Adrenal gland (tissue), 12 donors: ENCODE measurements around the gene FNIP2. TPM values are rescaled to one million over a fixed set of nuclear protein-coding genes. Genes with fewer than 3 reads are reported as not detected.

Experiments
- DNase-seq, 7 donors: peaks; one replicate each; pipeline ENCODE4 v3.0.0-alpha.2; 2019 to 2020
- H3K27ac ChIP-seq, 5 donors: fragments of 200-600 bp; sonication (generic) in 4 of 5; 1 replicate in 3 of 5; 2 replicates in 2 of 5; pipeline versions ENCODE4 v1.5.1 to v1.8.0; 2016 to 2020; ENCODE audit warnings: mild to moderate bottlenecking in 1 of 5
- H3K27me3 ChIP-seq: fragments of 200-600 bp; 2 replicates; pipeline ENCODE4 v1.8.0; 2021
- H3K36me3 ChIP-seq, 2 donors: fragments of 200-600 bp; replicated peaks in 1 of 2; 1 replicate in 1 of 2; 2 replicates in 1 of 2; pipeline versions ENCODE4 v1.5.1 to v1.8.0; 2018 to 2022
- H3K4me1 ChIP-seq, 2 donors: fragments of 200-600 bp; replicated peaks in 1 of 2; 1 replicate in 1 of 2; 2 replicates in 1 of 2; pipeline versions ENCODE4 v1.5.1 to v1.8.0; 2018 to 2021
- H3K4me3 ChIP-seq, 4 donors: fragments of 200-600 bp; sonication (generic) in 3 of 4; one replicate each; pipeline ENCODE4 v1.5.1; 2016 to 2018
- H3K9me3 ChIP-seq, 3 donors: fragments of 200-600 bp; sonication (generic) in 1 of 3; replicated peaks in 1 of 3; 1 replicate in 2 of 3; 2 replicates in 1 of 3; pipeline versions ENCODE4 v1.5.1 to v1.8.0; 2016 to 2021
- CTCF ChIP-seq, 6 experiments: fragments of 450-650 bp in 4 of 6; fragments of 200-600 bp in 2 of 6; sonication (generic) in 1 of 6; IDR thresholded peaks; 1 replicate in 5 of 6; 2 replicates in 1 of 6; pipeline versions ENCODE4 v1.5.1 to v1.8.0; 2016 to 2021; ENCODE audit warnings: antibody characterized with exemption in 6 of 6, mild to moderate bottlenecking in 2 of 6, moderate library complexity in 1 of 6
- POLR2A ChIP-seq, 2 donors: fragments of 450-650 bp; IDR thresholded peaks; one replicate each; pipeline ENCODE4 v1.6.1; 2017; ENCODE audit warnings: antibody characterized with exemption in 2 of 2, mild to moderate bottlenecking in 2 of 2, moderate library complexity in 1 of 2
- WGBS, 4 donors: extraction: QIAGEN DNeasy Blood & Tissue Kit in 2 of 4; methylation state at CpG; one replicate each; pipeline versions ENCODE4 v1.1.5 to v1.1.7; 2013 to 2017; 5-methylcytosine and 5-hydroxymethylcytosine counted together
- intact Hi-C, 2 donors: fragments of 100-400 bp; cut with DNase I; formaldehyde crosslinking; loops; one replicate each; pipeline versions ENCODE4 v1.14.1 to v1.15.0; 2022 to 2023
- polyA plus RNA-seq, 3 donors: library from polyadenylated mRNA; stranded (reverse); fragments of 200-250 nt in 2 of 3; fragments of 350-450 nt in 1 of 3; fragmentation: Illumina TruSeq in 1 of 3; extraction: RNeasy Lipid Tissue Mini Kit (QIAGEN cat#74804) in 1 of 3; gene quantifications; one replicate each; pipeline ENCODE4 v1.2.3, GENCODE V29; 2013 to 2014
- total RNA-seq, 9 donors: library from RNA; depleted of rRNA in 4 of 9; stranded (reverse); fragments of >200 nt in 4 of 9; fragments of 120-200 nt in 1 of 9; fragmentation: NEBNext Ultra II Directional in 1 of 9; extraction: Animal tissue kit (Norgen Biotek cat#: 25700) in 1 of 9; gene quantifications; one replicate each; pipeline versions ENCODE4 v1.1.0 to v1.2.4, GENCODE V29; 2013 to 2023
- donor health status: healthy with polysubstance abuse.
- donor health status: Bipolar disorder and iron deficiency.
- donor health status: DM: yes; HTN: yes; CAD: no.
- donor health status: DM: no; HTN: no; CAD: no.
- donor health status: DM: no; HTN: no; CAD: no.
- donor health status: DM: yes; HTN: yes; CAD: no.

Gene FNIP2
- total and polyA plus RNA-seq, 12 donors = 3.5 to 39.4 (median 27.1) TPM

DNA sequence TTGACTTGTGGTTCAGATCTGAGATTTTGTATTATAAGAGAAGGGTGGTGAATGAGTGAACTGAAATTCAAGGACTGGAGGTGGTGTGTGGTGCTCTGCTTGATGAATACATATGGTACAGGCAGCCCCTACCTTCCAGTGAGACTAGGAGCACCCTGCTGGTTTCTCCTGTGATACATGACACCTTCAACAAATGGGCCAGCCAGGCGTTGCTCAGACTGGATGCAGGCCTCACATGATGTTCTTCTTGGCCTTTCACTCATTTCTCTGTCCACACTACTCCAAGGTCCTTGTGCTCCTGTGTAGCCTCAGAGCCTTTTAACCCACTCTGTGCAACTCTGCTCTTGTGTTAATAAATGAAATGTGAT is 67.2 kb downstream of the FNIP2 start:
- Histone ChIP-seq H3K4me3 (no peak overlapping the region), H3K27me3 (no peaks in the 10 kb centered on the region), H3K4me1 (no peaks in the 10 kb centered on the region), H3K36me3 (peaks cover 0 to 7% of the 10 kb centered on the region in 2 donors), H3K9me3 (no peaks in the 10 kb centered on the region), H3K27ac (no peak overlapping the region)
- intact Hi-C loops = no loop called here
- no peak for DNase-seq
- WGBS, 4 donors = 43 to 96% (median 79%) methylated on average over 1 of the region's 1 CpG
- TF ChIP-seq POLR2A (IDR thresholded peaks at IDR 0.05) (no peak), CTCF (IDR thresholded peaks at IDR 0.05) (no peak)

- no peak overlapping the region for H3K27ac ChIP-seq
- H3K27me3 ChIP-seq = no peaks in the 10 kb centered on the region
- TF ChIP-seq POLR2A (IDR thresholded peaks at IDR 0.05) = no peak
- no peak for TF ChIP-seq CTCF (IDR thresholded peaks at IDR 0.05)
- DNase-seq = no peak
- H3K36me3 ChIP-seq = peaks cover 0 to 5% of the 10 kb centered on the region in 2 donors
- H3K4me1 ChIP-seq = peaks cover 0 to 5% of the 10 kb centered on the region in 2 donors
- H3K9me3 ChIP-seq = no peaks in the 10 kb centered on the region
- WGBS, 4 donors = 87 to 100% (median 93%) methylated on average over 2 to 4 of the region's 4 CpGs
- intact Hi-C loops = no loop called here
- no peak overlapping the region for H3K4me3 ChIP-seq
Observed at GRCh38 chr4:158836828-158837449, 68.1 kb downstream of the FNIP2 start.

DNA sequence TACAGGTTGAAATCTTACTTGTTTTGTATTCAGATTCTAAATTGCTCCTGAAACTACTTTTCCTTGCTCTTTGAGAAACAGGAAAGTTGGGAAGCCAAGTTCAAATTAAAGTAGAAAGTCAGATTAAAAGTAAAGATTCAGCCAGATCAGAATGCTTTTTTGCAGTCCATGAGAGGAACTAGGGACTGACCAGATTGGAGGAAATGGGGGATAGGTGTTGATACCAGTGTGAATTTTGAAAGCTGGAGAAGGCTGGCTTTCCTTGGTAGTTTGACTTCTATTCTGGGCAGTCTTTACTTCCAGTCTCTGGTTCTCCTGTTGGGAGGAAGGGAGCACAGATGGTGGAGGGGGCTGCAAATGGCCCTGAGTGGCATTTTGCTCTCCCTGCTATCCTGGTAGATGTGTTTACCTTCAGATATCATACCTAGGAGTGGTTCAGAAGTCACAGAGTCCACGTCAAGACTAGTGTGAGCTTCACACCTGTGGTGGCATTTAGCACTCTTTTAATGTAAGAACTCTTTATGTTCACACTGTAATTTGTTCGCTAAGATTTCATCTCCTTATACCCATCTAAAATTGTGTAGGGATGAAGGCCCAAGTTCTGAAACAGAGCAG is 68.8 kb downstream of the FNIP2 start:
- TF ChIP-seq CTCF (IDR thresholded peaks at IDR 0.05) (no peak), POLR2A (IDR thresholded peaks at IDR 0.05) (no peak)
- Histone ChIP-seq H3K27me3 (no peaks in the 10 kb centered on the region), H3K27ac (no peak overlapping the region), H3K4me1 (peaks cover 0 to 5% of the 10 kb centered on the region in 2 donors), H3K9me3 (no peaks in the 10 kb centered on the region), H3K4me3 (no peak overlapping the region), H3K36me3 (no peaks in the 10 kb centered on the region)
- 93 to 100% (median 98%) methylated on average over 2 of the region's 2 CpGs for WGBS, 4 donors
- no peak for DNase-seq
- intact Hi-C loops = no loop called here

DNA sequence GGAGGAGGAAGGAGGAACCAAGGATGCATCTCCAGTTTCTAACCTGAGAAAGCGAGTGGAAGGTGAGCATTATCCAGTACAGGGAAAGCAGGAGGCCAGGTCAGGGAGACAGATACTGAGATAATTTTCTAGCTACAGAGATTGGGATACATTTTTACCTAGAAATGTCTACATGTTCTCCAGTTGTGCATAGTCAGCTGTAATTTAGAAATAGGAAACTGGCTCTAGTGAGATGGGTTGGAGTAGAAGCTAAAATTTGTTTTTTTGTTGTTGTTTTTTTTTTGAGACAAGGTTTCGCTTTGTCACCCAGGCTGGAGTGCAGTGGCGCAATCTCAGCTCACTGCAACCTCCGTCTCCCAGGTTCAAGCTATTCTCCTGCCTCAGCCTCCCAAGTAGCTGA is 71.3 kb downstream of the FNIP2 start:
- Histone ChIP-seq H3K4me1 (peaks cover 0 to 5% of the 10 kb centered on the region in 2 donors), H3K36me3 (no peaks in the 10 kb centered on the region), H3K27ac (no peak overlapping the region), H3K9me3 (no peaks in the 10 kb centered on the region), H3K4me3 (no peak overlapping the region), H3K27me3 (no peaks in the 10 kb centered on the region)
- no peak for DNase-seq
- intact Hi-C loops = no loop called here
- no peak for TF ChIP-seq CTCF (IDR thresholded peaks at IDR 0.05)
- TF ChIP-seq POLR2A (IDR thresholded peaks at IDR 0.05) = no peak
- 94 to 99% (median 98%) methylated on average over 4 of the region's 4 CpGs for WGBS, 4 donors
